Activated effector memory CD4-positive, alpha-beta T cell treated with Interleukin-2 at 50 U/mL for 16 hours (primary cell): ENCODE measurements around the gene KLHDC10.
"Not testable (repeated sequence)": the region's sequence is repeated elsewhere in the genome, so short reads cannot be mapped to it uniquely, and the experiment has no call there.

Source experiments
- DNase-seq: peaks from one replicate; pipeline ENCODE4 v3.0.0-alpha.2; 2020

The KLHDC10 gene, protein sequence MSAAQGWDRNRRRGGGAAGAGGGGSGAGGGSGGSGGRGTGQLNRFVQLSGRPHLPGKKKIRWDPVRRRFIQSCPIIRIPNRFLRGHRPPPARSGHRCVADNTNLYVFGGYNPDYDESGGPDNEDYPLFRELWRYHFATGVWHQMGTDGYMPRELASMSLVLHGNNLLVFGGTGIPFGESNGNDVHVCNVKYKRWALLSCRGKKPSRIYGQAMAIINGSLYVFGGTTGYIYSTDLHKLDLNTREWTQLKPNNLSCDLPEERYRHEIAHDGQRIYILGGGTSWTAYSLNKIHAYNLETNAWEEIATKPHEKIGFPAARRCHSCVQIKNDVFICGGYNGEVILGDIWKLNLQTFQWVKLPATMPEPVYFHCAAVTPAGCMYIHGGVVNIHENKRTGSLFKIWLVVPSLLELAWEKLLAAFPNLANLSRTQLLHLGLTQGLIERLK

DNA sequence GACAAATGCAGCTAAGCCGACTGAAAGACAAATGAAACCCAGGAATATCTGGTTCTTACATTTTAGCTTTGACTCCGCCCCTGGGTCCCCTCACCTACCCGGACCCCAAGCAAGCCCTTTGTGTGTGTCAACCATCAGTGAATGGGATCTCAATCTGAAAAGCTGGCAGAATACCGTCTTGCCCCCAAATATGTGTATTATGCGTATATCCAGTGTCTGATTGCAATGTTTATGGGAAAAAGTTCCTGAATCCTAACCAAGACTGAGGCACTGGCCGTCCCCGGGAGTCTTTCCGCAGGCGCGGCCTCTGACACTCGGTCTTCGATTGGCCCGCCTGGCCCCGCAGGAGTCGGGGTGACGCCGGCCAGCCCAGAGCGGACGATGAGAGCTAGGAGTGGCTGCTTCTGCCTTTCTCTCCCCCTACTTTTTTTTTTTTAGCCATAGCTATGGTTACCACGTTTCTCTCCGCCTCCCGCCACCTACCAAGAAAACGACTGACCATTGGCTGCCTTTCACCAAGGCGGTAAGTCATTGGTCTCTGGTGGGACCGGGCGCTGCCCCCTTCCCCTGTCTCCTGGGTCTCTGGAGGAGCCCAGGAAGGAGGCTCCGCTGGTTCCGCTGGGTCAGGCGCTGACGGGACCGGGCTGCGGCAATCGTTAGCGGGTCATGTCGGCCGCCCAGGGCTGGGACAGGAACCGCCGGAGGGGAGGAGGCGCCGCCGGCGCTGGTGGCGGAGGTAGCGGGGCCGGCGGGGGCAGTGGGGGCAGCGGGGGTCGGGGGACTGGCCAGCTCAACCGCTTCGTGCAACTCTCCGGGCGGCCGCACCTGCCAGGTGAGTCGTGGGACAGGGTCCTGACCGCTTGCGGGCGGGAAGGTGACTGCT lies at the start of gene KLHDC10:
Gene KLHDC10, plus strand, starts transcription at position 557 of the 883 bp plus-strand sequence. Its CDS starts 110 bp downstream, at position 667.
- peak; percentile 90 for DNase-seq

DNA sequence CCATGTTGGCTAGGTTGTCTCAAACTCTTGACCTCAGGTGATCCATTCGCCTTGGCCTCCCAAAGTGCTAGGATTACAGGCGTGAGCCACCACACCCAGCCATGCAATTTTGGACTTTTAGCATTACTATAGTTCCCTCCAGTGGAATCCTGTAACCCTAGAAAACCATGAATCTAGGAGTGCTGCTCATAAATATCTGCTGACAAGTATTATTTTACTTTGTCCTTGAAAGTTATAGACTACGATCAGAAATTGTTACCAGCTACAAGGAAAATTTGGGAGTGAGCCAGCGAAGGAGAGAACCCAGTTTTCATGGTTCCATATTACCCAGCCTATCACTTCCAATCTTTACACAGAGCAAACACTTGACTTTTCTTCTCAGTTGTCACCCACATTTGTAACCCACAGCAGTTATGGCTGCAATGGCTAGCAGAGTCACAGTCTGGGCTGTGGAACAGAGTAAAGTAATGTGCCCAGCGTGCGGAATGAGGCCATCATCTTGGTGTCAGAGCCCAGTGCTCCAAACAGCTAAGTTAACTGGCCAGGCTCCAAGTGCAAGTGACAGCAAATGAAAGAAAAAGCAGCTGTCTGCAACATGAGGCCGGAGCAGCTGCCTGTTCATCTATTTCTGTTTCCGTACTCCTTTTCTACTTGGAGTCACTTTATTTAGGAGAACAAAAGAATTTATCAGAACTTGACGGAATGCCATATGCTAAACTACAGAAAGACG lies 49.1 kb upstream of the KLHDC10 start:
- no peak for DNase-seq

DNA sequence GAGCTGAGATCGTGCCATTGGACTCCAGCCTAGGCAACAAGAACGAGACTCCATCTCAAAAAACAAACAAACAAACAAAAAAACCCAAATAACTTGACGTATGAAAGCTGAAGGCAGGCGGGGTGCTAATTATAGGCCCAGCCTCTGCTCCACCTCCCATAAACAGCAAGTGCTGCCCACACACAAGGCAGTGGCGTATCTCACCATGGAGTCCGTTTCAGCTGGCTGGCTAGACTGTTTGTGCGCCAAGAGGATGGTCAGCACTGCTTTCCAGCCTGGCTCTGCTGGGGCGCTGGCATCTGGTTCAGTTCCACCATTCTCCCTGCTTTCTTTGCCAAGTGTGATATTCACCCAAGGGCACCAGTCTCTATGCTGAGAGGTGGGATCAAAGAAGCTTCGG lies 48.2 kb upstream of the KLHDC10 start:
- DNase-seq: no peak

DNA sequence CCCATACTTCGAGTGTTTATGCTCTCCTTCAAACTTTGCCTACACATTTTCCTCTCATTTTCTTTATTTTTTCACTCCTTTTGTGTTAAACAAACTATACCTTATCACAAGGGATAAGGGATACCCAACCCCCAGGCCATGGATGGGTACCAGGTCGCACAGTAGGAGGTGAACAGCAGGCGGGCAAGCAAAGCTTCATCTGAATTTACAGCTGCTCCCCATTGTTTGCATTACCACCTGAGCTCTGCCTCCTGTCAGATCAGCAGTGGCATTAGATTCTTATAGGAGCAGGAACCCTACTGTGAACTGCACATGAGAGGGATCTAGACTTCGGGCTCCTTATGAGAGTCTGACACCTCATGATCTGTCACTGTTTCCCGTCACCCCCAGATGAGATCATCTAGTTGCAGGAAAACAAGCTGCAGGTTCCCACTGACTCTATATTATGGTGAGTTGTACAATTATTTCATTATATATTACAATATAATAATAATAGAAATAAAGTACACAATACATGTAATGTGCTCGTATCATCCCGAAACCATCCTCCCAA lies 47.6 kb upstream of the KLHDC10 start:
- DNase-seq: no peak

DNA sequence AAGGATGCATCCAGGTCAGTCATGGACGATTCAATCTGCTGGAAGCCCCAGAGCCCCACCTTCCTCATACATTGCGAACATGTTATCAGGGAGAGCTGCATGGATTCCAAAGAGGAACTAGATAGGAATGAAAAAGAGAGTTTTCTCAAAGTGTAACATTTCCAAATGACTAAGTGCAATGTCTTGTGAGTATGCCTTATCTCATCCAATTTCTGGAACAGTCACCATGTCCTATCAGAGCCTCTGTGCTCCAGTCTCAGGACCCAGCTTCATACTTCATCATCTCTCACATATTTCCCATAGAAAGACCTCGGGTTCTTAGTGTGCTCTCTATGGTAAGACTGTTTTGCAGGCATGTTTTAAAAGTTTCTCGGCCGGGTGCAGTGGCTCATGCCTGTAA lies 45.9 kb upstream of the KLHDC10 start:
- DNase-seq: no peak

DNA sequence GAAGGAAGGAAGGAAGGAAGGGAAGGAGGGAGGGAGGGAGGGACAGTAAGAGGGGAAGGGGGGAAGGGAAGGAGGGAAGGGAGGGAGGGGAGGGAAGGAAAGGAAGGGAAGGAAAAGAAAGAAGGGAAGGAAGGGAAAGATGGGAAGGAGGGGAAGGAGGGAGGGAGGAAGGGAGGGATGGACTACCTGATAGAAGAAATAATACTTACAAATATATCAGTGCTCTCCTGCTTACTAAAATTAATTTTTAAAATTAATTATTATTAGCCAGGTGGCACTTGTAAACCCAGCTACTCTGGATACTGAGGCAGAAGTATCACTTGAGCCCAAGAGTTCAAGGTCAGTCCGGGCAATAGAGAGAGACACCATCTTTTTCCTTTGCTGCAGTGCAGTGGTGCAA lies 37.6 kb upstream of the KLHDC10 start:
- DNase-seq: no peak

DNA sequence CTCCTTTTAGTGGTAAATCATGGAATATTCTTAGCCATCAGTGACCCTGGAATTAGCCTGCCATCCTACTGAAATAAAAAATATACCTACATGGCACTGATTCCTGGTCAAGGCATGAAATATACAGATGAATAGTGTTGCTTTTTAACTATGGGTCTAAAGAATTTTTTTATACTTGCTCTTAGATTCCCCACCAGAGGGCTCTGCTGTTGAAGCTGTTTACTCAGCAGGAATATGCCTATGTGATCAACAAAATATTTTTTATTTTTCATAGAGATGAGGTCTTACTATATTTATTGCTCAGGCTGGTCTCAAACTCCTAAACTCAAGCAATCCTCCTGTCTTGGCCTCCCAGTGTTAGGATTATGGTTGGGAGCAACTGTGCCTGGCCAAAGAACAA lies 32.6 kb upstream of the KLHDC10 start:
- DNase-seq: no peak

DNA sequence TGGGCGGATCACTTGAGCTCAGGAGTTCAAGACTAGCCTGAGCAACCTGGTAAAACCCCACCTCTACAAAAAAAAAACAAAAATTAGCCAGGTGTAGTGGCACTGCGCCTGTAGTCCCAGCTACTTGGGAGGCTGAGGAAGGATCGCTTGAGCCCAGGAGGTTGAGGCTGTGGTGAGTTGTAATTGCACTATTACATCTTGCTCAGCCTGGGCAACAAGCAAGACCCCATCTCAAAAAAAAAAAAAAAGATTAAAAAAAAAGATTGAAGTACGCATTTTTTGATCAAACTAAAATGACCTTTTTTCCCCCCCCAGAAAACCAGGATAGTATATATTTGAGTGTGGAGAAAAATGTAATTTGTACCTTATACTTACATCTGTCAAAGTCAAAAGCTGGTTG lies 29.8 kb upstream of the KLHDC10 start:
- DNase-seq: no peak

DNA sequence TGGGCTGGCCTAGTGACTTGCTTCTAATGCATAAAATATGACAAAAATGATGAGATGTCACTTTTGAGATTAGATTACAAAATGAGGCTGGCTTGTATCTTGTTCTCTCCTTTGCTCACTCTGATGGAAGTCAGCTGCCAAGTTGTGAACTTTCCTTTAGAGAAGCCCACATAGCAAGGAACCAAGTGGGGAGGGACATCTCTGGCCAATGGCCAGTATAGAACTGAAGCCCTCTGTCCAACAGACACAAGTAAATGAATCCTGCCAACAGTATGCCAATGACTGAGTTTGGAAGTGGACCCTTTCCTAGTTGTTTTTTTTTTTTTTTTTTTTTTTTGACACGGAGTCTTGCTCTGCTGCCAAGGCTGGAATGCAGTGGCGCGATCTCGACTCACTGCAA lies 22.5 kb upstream of the KLHDC10 start:
- DNase-seq: no peak

DNA sequence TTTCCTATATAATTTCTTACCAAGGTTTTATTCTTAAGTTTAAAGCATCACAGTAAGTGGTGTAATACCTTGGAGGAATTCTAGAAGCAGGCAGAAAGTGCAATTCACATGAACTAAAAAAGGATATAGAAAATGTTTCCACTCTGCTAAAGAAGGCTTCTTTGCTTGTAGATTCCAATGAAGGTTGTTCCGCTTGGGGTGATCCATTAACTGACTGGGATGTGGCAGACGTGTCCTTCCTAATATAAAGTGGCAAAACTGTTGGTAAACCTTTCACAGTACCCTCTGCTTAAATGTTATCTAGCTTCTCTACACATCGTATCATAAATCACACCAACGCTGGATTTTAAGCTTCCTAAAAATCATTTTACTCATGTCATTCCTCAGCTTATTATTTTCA lies 21.4 kb upstream of the KLHDC10 start:
- DNase-seq: no peak

DNA sequence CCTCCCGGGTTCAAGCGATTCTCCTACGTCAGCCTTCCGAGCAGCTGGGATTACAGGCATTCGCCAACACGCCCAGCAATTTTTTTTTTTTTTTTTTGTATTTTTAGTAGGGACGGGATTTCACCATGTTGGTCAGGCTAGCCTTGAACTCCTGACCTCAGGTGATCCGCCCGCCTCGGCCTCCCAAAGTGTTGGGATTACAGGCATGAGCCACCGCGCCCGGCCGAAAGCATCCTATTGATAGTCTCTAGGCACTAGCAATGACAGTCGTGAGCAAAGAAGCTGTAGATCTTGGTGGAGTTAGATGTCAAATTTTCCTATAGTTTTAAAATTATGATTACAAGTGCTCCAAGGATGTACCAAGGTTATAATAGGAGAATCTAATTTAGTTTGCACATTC lies 18.1 kb upstream of the KLHDC10 start:
- DNase-seq: not testable (repeated sequence)

DNA sequence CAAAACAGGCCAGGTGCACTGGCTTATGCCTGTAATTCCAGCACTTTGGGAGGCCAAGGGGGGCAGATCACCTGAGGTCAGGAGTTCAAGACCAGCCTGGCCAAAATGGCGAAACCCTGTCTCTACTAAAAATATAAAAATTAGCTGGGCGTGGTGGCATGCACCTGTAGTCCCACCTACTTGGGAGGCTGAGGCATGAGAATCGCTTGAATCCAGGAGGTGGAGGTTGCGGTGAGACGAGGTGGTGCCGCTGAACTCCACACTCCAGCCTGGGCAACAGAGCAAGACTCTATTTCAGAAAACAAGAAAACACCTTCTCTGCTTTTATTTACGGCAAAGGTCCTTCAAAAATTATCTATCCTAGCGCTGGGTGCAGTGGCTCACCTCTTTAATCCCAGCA lies 15.1 kb upstream of the KLHDC10 start:
- DNase-seq: not testable (repeated sequence)

DNA sequence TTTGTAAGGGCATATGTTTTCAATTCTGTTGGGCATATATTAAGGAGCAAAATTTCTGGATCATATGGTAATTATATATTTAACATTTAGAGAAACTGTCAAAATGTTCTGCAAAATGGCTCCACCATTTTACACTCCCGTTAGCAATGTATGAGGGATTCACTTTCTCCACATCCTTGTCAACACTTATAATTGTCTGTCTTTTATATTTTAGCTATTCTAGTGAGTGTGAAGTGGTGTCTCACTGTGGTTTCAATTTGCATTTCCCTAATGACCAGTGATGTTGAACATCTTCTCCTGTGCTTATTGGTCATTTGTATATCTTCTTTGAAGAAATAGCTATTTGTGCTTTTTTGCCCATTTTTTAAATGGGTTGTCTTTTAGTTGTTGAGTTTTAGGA lies 8.1 kb upstream of the KLHDC10 start:
- no peak for DNase-seq

DNA sequence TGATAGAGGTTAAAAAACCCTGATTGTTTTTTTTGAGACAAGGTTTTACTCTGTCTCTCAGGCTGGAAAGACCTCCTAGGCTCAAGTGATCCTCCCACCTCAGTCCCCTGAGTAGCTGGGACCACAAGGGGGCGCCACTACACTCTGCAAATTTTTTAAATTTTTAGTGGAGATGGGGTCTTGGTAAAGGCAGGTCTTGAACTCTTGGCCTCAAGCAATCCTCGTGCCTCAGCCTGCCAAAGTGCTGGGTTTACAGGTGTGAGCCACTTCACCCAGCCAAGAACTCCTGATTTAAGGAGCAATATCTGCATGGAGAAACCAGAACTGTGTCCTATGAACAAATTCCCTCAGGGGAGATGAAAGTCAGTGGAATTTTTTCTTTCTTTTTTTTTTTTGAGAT lies 7.3 kb upstream of the KLHDC10 start:
- peak; percentile 46 for DNase-seq

DNA sequence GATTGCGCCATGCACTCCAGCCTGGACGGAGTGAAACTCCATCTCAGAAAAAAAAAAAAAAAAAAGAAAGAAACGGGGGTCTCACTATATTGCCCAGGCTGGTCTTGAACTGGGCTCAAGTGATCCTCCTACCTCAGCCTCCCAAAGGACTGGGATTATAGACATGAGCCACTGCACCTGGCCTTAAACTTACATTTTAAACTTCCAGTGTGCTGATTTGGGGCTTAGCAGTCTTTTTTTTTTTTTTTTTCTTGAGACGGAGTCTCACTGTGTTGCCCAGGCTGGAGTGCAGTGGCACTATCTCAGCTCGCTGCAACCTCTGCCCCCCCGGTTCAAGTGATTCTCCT lies 5.8 kb upstream of the KLHDC10 start:
- DNase-seq: not testable (repeated sequence)

DNA sequence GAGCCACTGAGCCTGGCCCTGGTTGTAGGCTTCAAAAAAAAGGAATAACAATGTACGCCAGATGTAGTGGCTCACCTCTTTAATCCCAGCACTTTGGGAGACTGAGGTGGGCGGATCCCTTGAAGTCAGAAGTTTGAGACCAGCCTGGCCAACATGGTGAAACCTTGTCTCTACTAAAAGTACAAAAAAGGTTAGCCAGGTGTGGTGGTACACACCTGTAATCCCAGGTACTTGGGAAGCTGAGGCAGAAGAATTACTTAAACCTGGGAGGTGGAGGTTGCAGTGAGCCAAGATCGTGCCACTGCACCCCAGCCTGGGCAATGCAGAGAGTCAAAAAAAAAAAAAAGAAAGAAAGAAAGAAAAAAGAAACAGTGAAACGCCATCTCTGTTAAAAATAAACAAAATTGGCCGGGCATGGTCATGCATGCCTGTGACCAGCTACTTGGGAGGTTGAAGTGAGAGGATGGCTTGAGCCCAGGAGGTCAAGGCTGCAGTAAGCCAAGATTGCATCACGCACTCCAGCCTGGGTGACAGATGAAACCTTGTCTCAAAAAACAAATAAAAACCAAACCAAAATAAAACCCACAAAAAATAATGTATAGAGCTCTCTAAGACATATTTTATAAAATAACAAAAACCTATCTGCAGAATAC lies 4.7 kb upstream of the KLHDC10 start:
- DNase-seq: no peak

DNA sequence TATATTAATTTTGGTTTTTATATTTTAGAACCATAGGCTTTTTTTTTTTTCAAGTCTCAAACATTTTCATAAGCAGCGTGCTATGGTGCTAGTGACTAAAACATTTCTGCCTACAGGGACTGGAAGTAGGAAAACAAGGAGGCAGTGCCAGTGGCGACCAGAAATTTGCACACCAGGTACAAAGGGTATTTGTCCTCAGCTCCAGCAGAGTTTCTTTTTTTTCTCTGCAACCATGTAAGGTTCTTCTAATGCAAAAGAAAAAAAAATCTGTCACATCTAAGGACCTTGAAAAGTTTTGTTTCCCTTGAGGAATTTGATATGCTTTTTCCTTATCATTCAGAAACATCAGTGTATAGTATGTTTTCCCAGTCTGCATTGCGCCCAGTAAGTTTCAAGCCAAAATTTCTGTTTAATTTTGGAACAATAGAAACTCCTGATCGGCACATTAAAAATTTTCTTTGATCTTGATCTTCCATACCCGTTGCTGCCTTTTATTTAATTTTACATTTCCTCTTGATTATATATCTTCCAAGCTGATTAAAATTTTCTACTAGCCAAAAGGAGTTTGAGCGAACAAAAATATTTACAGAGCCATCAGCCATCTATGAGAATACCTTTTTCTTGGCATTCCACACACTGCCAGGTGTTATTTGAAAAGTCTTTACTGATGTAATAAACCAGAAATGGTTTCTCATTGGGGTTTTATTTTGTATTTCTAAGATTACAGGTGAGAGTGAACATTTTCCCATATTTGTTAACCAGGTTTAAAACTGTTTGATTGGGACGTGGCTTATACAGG lies 956 bp upstream of the KLHDC10 start:
- DNase-seq: no peak

DNA sequence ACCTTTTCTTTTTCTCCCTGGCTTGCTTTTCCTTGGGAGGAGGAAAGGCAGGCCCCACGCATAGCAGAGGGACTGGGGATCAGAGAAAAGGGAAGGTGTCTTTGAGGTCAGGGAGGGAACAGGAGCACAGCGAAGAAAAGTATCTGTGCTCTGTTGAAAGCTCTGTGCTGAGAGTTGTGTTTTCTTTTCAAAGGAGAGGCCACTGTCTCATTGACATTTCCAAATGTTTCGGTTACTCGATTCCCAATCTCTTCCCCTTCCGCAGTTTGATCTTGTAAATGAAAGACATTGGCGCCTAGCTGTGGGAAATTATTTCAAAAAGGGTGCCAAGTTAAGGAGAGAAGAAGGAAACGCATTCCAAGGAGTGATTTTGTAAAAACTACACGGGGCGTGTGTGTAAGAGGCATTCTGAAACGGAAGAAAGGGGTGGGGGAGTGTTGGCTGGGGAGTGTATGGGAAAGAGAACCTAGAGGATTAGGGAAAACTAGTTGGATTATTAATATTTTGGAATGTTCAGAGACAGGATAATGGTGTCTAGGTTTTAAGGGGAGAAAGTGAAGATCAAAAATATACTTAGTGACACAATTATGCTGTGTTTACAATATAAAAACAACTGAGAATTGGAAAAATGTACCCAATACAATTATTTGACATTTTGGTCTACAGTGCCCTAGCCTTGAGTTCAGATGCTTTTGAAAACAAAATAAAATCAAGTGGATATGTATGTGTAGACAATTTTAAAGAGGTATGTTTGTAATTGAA lies 708 bp downstream of the KLHDC10 start:
- DNase-seq: no peak

DNA sequence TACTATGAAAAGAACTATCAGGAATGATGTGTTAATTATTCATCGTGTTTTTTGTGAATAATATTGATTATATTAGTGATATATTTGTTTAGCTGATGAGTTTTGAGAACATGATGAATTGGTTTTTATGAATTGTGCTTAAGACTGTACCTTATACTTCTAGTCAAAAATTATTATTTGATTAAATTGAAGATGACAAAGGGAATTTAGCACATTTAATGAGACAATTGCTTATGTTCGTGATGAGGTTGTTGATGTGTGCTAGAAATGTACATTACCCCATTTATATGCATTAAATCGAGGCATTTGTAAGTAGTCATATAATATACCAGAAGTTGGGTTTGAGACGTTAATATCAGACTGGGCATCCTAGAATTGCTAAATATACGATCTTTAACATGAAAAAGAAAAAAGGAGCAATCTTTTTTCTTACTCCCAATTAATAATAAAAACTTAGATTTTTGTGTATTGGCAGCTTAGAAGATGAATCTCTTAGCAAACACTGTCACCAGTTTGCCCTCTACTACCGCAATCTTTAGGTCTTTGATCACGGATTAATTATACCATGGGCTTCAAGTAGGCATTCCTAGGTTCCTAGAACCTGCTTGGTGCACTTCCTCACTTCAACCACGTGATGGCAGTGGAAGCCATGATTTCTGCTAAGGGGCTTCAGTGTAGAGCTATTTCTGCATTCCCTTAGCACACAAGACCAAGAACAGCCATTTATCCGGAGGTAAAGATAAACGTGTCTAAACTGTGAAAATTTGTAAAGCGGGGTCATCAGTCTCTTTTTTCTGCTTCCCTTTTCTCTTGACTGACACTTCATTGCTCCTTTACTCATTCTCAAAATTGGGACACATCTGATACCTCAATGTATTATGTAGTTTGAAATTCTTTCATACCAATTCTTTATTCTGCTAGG lies 1.6 kb downstream of the KLHDC10 start:
- peak; percentile 11 for DNase-seq
